Fibroblast of the aortic adventitia (primary cell): ENCODE measurements around the gene CHIC2. TPM values are rescaled to one million over a fixed set of nuclear protein-coding genes. Genes with fewer than 3 reads are reported as not detected.
"Not testable (repeated sequence)": the region's sequence is repeated elsewhere in the genome, so short reads cannot be mapped to it uniquely, and the experiment has no call there.

Experiments
- DNase-seq: peaks from one replicate; pipeline ENCODE4 v3.0.0-alpha.2; 2010; ENCODE audit warnings: low read depth
- H3K4me3 ChIP-seq: 2 replicates; pipeline ENCODE4 v1.5.1; 2011; ENCODE audit warnings: low read depth, mild to moderate bottlenecking, control low read depth, low read length, moderate library complexity
- CTCF ChIP-seq: IDR thresholded peaks from 2 replicates; pipeline ENCODE4 v1.5.1; 2011; ENCODE audit warnings: mild to moderate bottlenecking, low read length, control low read depth, inconsistent platforms; ENCODE audit not compliant: insufficient read depth
- total RNA-seq: library from RNA; depleted of rRNA; stranded (reverse); fragments of >200 nt; gene quantifications from 2 replicates; pipeline ENCODE4 v1.2.3, GENCODE V29; 2012; ENCODE audit warnings: low replicate concordance

CHIC2 gene
- total RNA-seq, 1 donor, result 88.4 TPM

GRCh38 chr4:54050214-54050904 is 14.0 kb downstream of the CHIC2 start:
- no peak overlapping the region for H3K4me3 ChIP-seq
- DNase-seq, result peak; percentile 66
- no peak for TF ChIP-seq CTCF

DNA sequence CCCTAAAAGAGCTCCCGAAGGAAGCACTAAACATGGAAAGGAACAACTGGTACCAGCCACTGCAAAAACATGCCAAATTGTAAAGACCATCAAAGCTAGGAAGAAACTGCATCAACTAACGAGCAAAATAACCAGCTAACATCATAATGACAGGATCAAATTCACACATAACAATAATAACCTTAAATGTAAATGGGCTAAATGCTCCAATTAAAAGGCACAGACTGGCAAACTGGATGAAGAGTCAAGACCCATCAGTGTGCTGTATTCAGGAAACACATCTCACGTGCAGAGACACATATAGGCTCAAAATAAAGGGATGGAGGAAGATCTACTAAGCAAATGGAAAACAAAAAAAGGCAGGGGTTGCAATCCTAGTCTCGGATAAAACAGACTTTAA is 20.8 kb downstream of the CHIC2 start:
- not testable (repeated sequence) for DNase-seq, H3K4me3 ChIP-seq

GRCh38 chr4:54041933-54042332 is 22.5 kb downstream of the CHIC2 start:
- TF ChIP-seq CTCF, result no peak

GRCh38 chr4:54041100-54041499 is 23.3 kb downstream of the CHIC2 start:
- no peak for DNase-seq
- no peak for TF ChIP-seq CTCF
- no peak overlapping the region for H3K4me3 ChIP-seq

More at GRCh38 chr4:54041933-54042332, 22.5 kb downstream of the CHIC2 start:
- no peak overlapping the region for H3K4me3 ChIP-seq
- no peak for DNase-seq

DNA sequence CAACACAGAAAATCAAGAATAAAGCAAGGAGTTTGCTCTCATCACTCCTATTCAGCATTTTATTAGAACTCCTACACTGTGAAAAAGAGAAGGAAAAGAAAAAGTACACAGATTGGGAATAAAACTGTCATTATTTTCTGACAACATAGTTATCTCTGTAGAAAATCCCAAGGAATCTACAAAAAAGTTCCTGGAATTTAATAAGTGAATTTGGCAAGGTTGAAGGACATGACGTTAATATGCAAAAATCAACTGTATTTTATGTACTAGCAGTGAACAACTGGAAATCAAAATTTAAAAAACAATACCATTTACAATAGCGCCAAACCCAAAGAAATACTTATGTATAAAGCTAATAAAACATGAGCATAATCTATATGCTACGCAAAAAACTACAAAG is 26.3 kb downstream of the CHIC2 start:
- TF ChIP-seq CTCF, result no peak
- DNase-seq, result no peak
- no peak overlapping the region for H3K4me3 ChIP-seq

- TF ChIP-seq CTCF, result no peak
- DNase-seq, result no peak
- H3K4me3 ChIP-seq, result no peak overlapping the region
Observed at GRCh38 chr4:54036184-54036583, 28.2 kb downstream of the CHIC2 start.

- no peak overlapping the region for H3K4me3 ChIP-seq
- TF ChIP-seq CTCF, result no peak
- no peak for DNase-seq
Observed at GRCh38 chr4:54032558-54033135, 31.8 kb downstream of the CHIC2 start.
